ENCODE data around the gene RESF1.

The RESF1 gene

DNA sequence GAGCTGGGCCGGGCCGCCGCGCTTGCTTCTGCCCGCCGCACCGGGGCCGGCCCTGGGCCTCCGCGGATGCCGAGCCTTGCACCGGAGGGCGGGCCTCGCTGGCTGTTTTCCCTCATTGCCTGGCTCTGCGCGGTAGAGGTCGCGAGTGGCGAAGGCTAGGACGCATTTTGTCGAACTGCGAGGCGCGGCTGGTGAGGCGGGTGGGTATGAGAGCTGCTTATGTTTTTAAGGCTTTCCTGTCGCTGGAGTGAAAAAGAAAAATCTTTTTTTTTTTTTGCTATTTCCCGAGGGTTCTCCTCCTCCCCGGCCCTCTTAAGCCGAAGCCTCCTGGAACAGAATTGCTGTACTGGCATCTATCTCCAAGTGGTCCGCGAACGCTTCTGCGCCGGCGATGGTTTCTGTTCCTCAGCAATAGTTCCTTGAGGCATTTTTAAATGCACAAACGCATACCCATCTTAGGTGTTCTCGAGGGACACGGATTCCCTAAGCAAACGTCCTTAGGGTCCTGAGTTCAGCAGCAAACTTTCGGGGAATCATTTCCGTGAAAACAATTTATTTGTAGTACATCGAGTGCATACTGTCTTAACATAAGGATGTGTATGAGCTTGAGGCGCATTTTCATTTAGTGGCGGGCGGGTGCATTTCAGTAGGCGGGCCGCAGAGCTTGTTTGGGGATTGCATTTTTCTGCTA is 631 bp downstream of the RESF1 start:
- in situ Hi-C loops (cut with HindIII; ENCODE audit: low sequenced_read_pairs): no loop called here

DNA sequence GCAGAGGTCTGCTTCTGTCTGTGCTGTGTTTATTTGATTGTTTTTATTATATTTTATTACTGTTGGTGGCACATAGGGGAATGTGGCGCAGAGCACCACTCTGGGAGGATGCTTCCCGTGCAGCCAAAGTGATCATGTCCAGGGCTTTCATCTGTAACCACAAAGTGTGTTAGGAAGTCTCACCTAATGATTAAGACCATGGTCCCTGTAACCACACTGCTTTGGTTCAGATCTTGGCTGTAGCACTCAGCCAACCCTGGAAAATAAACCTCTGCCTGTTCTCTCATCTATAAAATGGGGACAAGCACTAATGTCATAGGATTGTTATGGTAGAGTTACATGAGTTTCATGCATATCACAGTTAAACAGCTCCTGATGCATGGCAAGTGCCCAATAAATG is 1.9 kb downstream of the RESF1 start:
- in situ Hi-C loops (cut with HindIII; ENCODE audit: low sequenced_read_pairs): no loop called here

GRCh38 chr12:31962076-31962475 is 2.9 kb downstream of the RESF1 start:
- in situ Hi-C loops (cut with HindIII; ENCODE audit: low sequenced_read_pairs): no loop called here

DNA sequence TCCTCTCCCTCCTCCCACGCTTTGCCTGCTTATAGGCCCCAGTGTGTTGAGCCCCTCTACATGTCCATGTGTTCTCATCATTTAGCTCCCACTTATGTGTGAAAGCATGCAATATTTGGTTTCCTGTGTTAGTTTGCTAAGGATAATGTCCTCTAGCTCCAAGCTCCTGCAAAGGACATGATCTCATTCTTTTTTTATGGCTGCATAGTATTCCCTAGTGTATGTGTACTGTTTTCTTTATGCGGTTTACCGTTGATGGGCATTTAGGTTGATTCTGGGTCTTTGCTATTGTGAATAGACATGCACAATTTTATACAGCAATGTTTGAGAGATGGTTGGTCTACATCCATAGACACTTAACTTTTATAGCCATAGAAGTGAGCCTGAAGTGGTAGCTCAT is 5.1 kb downstream of the RESF1 start:
- in situ Hi-C loops (cut with HindIII; ENCODE audit: low sequenced_read_pairs): no loop called here

DNA sequence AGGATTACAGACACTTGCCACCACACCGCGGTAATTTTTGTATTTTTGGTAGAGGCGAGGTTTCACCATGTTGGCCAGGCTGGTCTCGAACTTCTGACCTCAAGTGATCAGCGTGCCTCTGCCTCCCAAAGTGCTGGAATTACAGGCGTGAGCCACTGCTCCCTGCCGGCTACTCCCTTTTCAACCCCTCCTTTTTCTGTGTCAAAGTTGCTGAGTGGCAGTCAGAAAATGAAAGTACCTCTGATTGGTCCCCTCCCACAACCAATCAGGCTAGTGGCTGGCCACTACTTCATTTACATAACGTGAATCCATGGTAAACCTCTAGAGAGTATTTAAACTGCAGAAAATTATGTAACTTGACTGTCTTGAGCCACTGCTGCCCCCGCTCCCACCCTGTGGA is 5.9 kb downstream of the RESF1 start:
- in situ Hi-C loops (cut with HindIII; ENCODE audit: low sequenced_read_pairs): no loop called here

DNA sequence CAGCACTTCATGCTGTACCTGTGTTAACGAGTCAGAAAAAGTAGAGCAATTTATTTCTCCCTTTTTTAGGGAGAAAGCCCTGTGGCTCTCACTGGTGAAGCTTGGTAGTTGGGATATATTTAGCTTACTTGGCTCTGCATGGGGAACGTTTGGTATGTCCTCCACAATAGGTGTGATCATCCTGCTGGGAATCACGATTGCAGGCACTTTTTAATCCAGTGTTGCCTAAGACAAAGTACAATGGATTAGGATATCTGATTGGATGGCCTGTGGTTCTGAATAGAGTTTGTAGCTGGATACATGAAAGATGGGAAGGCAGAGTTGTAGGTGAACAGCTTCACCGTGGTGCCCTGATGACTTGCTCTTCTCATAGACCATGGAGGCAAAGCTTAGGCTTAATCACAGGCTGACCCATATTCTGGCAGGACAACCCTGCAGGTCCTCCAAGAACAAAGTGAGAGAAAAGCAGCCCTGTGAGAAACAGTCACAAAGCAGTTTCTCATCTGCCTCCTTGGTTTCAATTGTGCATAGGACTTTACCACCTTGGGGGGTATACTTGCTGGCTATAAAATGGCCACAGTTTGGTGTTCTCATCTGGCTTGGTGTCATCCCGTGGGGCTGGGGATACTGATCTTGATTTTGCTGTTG is 7.5 kb downstream of the RESF1 start:
- in situ Hi-C loops (cut with HindIII; ENCODE audit: low sequenced_read_pairs): no loop called here

- in situ Hi-C loops (cut with HindIII; ENCODE audit: low sequenced_read_pairs): no loop called here
Measured at GRCh38 chr12:31967539-31967938, 8.3 kb downstream of the RESF1 start.

DNA sequence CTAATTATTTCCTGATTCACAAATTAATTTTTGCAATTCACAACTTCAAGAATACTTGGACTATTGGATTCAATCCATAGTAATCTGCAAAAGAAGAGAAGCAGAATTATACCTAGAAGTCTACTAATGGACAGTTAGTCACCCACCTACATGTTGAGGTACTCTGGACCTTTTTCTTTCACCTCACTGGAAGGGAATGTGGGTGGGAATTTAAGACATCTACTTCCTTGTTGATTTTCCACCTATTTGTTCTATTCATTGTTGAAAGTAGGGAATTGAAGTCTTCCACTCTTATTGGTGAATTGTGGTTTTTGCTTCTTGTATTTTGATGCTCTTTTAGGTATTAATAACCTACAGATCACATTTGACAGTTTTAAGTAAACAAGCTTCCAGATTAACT is 11.0 kb downstream of the RESF1 start:
- in situ Hi-C loops (cut with HindIII; ENCODE audit: low sequenced_read_pairs): loop anchor here (10.0 kb wide), 1 partner anchor 75 kb away; no protein-coding TSS in a partner anchor

DNA sequence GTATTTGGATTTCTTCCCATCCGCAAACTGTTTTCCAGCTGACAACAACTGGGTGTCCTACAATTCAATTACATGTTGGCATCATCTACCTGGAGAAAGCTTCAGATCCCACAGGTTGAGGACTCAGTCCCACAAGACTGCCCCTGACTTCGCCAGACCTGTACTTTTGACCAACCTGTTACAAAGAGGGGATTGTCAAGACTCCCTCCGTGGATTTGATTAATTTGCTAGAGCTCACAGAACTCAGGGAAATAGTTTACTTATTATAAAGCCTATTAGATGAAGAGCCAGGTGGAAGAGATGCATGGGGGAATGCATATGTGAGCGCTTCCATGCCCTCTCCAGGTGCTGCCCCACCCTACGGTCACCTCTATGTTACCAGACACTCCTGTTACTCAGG is 14.6 kb downstream of the RESF1 start:
- in situ Hi-C loops (cut with HindIII; ENCODE audit: low sequenced_read_pairs): loop anchor here (10.0 kb wide), 1 partner anchor 79 kb away; no protein-coding TSS in a partner anchor

- in situ Hi-C loops (cut with HindIII; ENCODE audit: low sequenced_read_pairs): loop anchor here (10.0 kb wide), 1 partner anchor 80 kb away; no protein-coding TSS in a partner anchor
Measured at GRCh38 chr12:31974673-31975072, 15.5 kb downstream of the RESF1 start.

- in situ Hi-C loops (cut with HindIII; ENCODE audit: low sequenced_read_pairs): no loop called here
Measured at GRCh38 chr12:31984806-31985591, 25.8 kb downstream of the RESF1 start.

GRCh38 chr12:31985832-31986231 is 26.6 kb downstream of the RESF1 start:
- in situ Hi-C loops (cut with HindIII; ENCODE audit: low sequenced_read_pairs): no loop called here

DNA sequence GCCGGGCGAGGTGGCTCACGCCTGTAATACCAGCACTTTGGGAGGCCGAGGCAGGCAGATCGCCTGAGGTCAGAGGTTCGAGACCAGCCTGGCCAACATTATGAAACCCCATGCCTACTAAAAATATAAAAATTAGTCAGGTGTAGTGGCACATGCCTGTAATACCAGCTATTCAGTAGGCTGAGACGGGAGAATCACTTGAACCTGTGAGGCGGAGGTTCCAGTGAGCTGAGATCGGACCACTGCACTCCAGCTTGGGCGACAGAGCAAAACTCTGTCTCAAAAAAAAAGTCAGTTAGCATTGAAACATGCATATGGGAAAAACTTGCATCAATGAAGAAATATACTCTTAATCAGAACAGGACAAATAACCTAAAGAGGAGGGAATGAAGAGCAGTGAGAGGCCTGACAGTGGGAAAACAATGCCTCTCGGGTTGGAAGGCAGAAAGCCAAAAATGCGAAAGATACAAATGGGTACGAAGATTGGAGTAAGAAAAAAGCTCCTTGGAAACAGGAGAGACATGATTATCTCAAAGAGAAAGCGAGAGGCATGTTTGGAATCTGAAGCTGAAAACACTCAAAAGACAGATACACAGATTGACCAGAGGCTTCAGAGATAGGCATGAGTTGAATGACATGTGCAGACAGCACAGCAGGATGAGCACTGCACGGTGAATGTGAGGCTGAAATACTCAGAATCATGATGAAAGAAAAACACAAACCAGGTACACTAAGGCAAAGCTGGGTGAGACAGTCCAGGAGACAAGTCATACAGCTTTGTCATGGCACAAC is 30.6 kb downstream of the RESF1 start:
- in situ Hi-C loops (cut with HindIII; ENCODE audit: low sequenced_read_pairs): no loop called here

DNA sequence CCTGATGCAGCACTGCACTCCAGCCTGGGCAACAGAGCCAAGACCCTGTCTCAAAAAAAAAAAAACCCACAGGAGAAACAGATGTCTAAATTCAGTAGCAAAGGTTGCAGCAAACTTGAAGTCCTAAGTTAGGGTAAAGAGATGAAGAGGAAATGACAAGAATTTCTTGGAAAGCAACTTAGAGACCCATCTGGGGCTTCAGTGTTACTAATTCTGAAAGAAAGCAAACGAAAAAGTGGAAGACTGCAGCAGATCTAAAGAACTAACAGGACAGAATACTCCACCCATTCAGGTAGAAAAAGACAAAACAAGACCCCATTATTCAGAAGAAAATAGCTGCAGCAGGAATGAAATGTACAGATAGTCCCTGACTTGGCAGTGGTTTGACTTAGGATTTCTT is 31.9 kb downstream of the RESF1 start:
- in situ Hi-C loops (cut with HindIII; ENCODE audit: low sequenced_read_pairs): no loop called here

GRCh38 chr12:31991815-31992214 is 32.6 kb downstream of the RESF1 start:
- in situ Hi-C loops (cut with HindIII; ENCODE audit: low sequenced_read_pairs): no loop called here

GRCh38 chr12:31999692-32000091 is 40.5 kb downstream of the RESF1 start:
- in situ Hi-C loops (cut with HindIII; ENCODE audit: low sequenced_read_pairs): no loop called here

- in situ Hi-C loops (cut with HindIII; ENCODE audit: low sequenced_read_pairs): no loop called here
Measured at GRCh38 chr12:32000373-32001005, 41.3 kb downstream of the RESF1 start.

DNA sequence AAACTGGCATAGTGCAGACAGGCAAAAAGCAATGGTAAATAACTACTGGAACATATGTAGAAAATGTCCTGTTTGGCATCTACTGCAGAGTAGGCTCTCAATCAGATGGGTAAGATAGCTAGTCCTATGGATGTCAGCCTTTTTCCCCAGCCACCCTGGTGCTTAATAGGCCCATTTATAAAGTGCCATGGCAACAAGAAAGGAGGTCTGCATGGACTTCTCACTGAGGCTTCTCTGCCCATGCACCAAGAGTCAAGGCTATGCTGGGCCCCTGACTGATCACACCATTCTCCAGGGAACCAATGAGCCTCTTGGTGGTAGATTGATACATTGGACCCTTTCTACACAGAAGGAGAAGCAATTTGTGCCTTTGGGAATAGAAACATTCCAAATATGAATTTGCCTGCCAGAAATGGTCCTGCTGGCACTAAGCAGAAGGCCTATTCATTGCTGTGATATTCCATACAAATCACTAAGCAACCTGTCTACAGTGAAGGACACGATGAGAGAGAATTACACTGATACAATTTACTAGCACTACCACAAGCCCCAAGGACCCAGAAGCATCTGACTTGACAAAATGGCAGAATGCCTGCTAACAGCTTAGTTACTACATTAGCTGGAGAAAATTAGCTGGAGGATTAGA is 43.8 kb downstream of the RESF1 start:
- in situ Hi-C loops (cut with HindIII; ENCODE audit: low sequenced_read_pairs): no loop called here

GRCh38 chr12:32003654-32004053 is 44.4 kb downstream of the RESF1 start:
- in situ Hi-C loops (cut with HindIII; ENCODE audit: low sequenced_read_pairs): no loop called here

- in situ Hi-C loops (cut with HindIII; ENCODE audit: low sequenced_read_pairs): no loop called here
Measured at GRCh38 chr12:32005496-32006125, 46.4 kb downstream of the RESF1 start.
